Thymus (tissue), 11 donors: ENCODE measurements around the gene AGXT. TPM values are rescaled to one million over a fixed set of nuclear protein-coding genes. Genes with fewer than 3 reads are reported as not detected.
"Not testable (repeated sequence)": the region's sequence is repeated elsewhere in the genome, so short reads cannot be mapped to it uniquely, and the experiment has no call there.

Experiments used
- DNase-seq, 9 donors: peaks; one replicate each; pipeline ENCODE4 v3.0.0-alpha.2; 2013; ENCODE audit warnings: low spot score in 9 of 9, low read depth in 6 of 9, missing footprints in 1 of 9
- H3K27ac ChIP-seq, 2 donors: one replicate each; pipeline ENCODE4 v1.5.1; 2013; ENCODE audit warnings: control low read depth in 1 of 2, low read depth in 1 of 2, low read length in 1 of 2, mild to moderate bottlenecking in 1 of 2, moderate library complexity in 1 of 2
- H3K27me3 ChIP-seq, 2 donors: one replicate each; pipeline ENCODE4 v1.5.1; 2013; ENCODE audit warnings: low read length in 1 of 2; ENCODE audit not compliant: control insufficient read depth in 2 of 2, insufficient read depth in 1 of 2
- H3K36me3 ChIP-seq, 2 donors: one replicate each; pipeline ENCODE4 v1.5.1; 2013; ENCODE audit warnings: low read length in 1 of 2, mild to moderate bottlenecking in 1 of 2, moderate library complexity in 1 of 2; ENCODE audit not compliant: control insufficient read depth in 2 of 2, insufficient read depth in 2 of 2
- H3K4me1 ChIP-seq, 2 donors: one replicate each; pipeline ENCODE4 v1.5.1; 2013; ENCODE audit warnings: low read length in 2 of 2; ENCODE audit not compliant: control insufficient read depth in 2 of 2, insufficient read depth in 2 of 2
- H3K4me3 ChIP-seq, 2 donors: one replicate each; pipeline ENCODE4 v1.5.1; 2013; ENCODE audit warnings: low read length in 2 of 2, control low read depth in 1 of 2, mild to moderate bottlenecking in 1 of 2
- H3K9me3 ChIP-seq, 2 donors: one replicate each; pipeline ENCODE4 v1.5.1; 2013; ENCODE audit warnings: low read length in 1 of 2, mild to moderate bottlenecking in 1 of 2; ENCODE audit not compliant: control insufficient read depth in 2 of 2, insufficient read depth in 1 of 2
- WGBS: extraction: QIAGEN DNeasy Blood & Tissue Kit; methylation state at CpG from one replicate; pipeline ENCODE4 v1.1.7; 2013; 5-methylcytosine and 5-hydroxymethylcytosine counted together
- polyA plus RNA-seq: library from polyadenylated mRNA; stranded (reverse); fragments of 200-250 nt; gene quantifications from one replicate; pipeline ENCODE4 v1.2.3, GENCODE V29; 2013
- total RNA-seq: library from RNA; stranded (reverse); fragments of 120-200 nt; gene quantifications from one replicate; pipeline ENCODE4 v1.2.4, GENCODE V29; 2013
- donor health status: healthy.

Gene AGXT
- total and polyA plus RNA-seq, 2 donors = 0.14 to 0.94 TPM

GRCh38 chr2:240837621-240838020, 31.0 kb upstream of the AGXT start:
- H3K27ac ChIP-seq = no peak overlapping the region
- peaks cover 0 to 32% of the 10 kb centered on the region in 2 donors for H3K27me3 ChIP-seq
- H3K9me3 ChIP-seq = peaks cover 0 to 5% of the 10 kb centered on the region in 2 donors
- H3K4me1 ChIP-seq = peaks cover under 1% of the 10 kb centered on the region in 2 donors
- no peak for DNase-seq
- H3K4me3 ChIP-seq = no peak overlapping the region
- 69% methylated on average over 4 of the region's 4 CpGs for WGBS
- H3K36me3 ChIP-seq = no peaks in the 10 kb centered on the region

DNA sequence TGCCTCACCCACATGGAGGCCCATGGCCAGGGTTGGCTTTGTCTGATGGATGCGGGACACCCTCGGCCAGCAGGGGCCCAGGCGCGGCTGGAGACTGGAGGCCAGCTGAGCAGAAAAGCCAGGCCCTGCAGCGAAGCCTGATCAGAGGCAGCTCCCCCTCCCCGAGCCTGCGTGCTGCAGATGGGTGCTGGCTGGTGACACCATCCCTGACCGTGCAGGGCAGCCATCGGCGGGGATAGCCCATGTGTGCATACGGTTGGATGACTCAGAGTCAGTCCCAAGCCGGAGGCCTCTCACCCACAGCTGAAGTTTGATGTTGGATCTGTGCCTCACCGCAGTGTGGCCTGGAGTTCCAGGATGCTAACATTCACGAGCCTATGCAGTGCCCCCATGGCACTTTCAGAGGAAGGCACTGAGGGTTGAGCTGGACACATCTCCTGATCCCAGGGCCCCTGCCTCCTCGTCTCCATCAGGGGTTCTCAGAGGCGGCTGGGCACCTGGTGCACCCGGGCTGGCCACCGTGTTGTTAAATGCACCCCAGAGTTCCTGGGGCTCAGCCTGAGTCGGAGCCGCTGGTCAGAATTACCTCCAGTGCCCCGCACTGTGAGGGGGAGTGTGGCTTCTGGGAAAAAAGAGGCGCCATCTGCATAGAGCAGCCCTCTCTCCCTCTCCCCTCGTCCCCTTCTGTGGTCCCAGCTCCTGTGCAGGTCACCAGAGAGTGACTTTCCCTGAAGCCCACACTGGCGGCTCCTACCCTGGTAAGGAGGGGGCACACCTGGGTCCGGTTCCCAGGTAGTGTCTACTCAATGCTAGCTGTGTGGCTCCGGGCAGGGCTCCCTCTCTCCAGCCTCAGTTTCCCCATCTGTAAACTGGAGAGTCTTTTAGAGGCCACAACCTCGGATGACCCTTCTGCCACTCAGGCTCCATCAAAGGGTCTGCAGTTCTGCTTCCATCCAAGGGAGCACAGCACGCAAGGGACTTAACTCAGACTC, 29.2 kb upstream of the AGXT start:
- no peaks in the 10 kb centered on the region for H3K9me3 ChIP-seq
- H3K27ac ChIP-seq = no peak overlapping the region
- WGBS = 94% methylated on average over 28 of the region's 28 CpGs
- DNase-seq = no peak
- H3K27me3 ChIP-seq = peaks cover 0 to 22% of the 10 kb centered on the region in 2 donors
- H3K36me3 ChIP-seq = no peaks in the 10 kb centered on the region
- no peak overlapping the region for H3K4me3 ChIP-seq
- no peaks in the 10 kb centered on the region for H3K4me1 ChIP-seq

- H3K27me3 ChIP-seq = peaks cover 0 to 23% of the 10 kb centered on the region in 2 donors
- peak in 2 of 9 donors; percentile 18 to 21 for DNase-seq
Observed at GRCh38 chr2:240840435-240841060, 28.1 kb upstream of the AGXT start.

GRCh38 chr2:240846309-240846708, 22.3 kb upstream of the AGXT start:
- H3K36me3 ChIP-seq, H3K4me3 ChIP-seq, DNase-seq, H3K9me3 ChIP-seq, H3K27ac ChIP-seq, H3K27me3 ChIP-seq, H3K4me1 ChIP-seq: not testable (repeated sequence)
- WGBS = 89% methylated on average over 2 of the region's 2 CpGs

More at GRCh38 chr2:240840435-240841060, 28.1 kb upstream of the AGXT start:
- H3K27ac ChIP-seq = no peak overlapping the region
- 67% methylated on average over 9 of the region's 9 CpGs for WGBS
- no peaks in the 10 kb centered on the region for H3K36me3 ChIP-seq
- H3K9me3 ChIP-seq = no peaks in the 10 kb centered on the region
- no peaks in the 10 kb centered on the region for H3K4me1 ChIP-seq
- H3K4me3 ChIP-seq = no peak overlapping the region

GRCh38 chr2:240846873-240847595, 21.6 kb upstream of the AGXT start:
- no peaks in the 10 kb centered on the region for H3K36me3 ChIP-seq
- H3K27ac ChIP-seq = no peak overlapping the region
- H3K4me3 ChIP-seq = no peak overlapping the region
- no peaks in the 10 kb centered on the region for H3K9me3 ChIP-seq
- H3K4me1 ChIP-seq = no peaks in the 10 kb centered on the region
- peaks cover 0 to 3% of the 10 kb centered on the region in 2 donors for H3K27me3 ChIP-seq
- 93% methylated on average over 5 of the region's 5 CpGs for WGBS
- no peak for DNase-seq

GRCh38 chr2:240847817-240848216, 20.8 kb upstream of the AGXT start:
- Histone ChIP-seq H3K27me3 (peaks cover 0 to 3% of the 10 kb centered on the region in 2 donors), H3K27ac (no peak overlapping the region), H3K9me3 (no peaks in the 10 kb centered on the region), H3K36me3 (no peaks in the 10 kb centered on the region), H3K4me1 (no peaks in the 10 kb centered on the region), H3K4me3 (no peak overlapping the region)
- WGBS = 93% methylated on average over 13 of the region's 13 CpGs
- no peak for DNase-seq

- peaks cover 0 to 3% of the 10 kb centered on the region in 2 donors for H3K27me3 ChIP-seq
- H3K27ac ChIP-seq = no peak overlapping the region
- no peaks in the 10 kb centered on the region for H3K36me3 ChIP-seq
Observed at GRCh38 chr2:240848900-240849680, 19.5 kb upstream of the AGXT start.

DNA sequence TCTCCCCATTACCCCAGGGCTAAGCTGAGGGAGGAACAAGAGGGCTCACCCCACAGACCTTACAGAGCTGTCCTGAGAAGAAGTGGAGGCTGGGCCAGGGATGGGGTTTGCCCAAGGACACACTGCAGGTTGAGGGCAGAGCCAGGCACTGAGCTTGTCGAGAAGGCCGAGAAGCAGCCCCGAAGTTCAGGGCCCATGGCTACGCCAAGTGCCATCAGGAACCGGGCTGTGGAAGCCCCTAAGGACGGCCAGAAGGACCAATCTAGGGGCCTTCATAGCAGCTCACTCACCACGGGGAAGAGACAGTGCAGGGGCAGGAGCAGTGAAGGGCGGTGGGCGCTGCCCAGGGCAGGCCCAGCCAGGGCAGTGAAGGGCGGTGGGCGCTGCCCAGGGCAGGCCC, 18.6 kb upstream of the AGXT start:
- H3K4me3 ChIP-seq = no peak overlapping the region
- no peak for DNase-seq
- 95% methylated on average over 11 of the region's 11 CpGs for WGBS

More at GRCh38 chr2:240848900-240849680, 19.5 kb upstream of the AGXT start:
- Histone ChIP-seq H3K4me1 (no peaks in the 10 kb centered on the region), H3K4me3 (no peak overlapping the region), H3K9me3 (no peaks in the 10 kb centered on the region)
- 83% methylated on average over 12 of the region's 12 CpGs for WGBS
- DNase-seq = no peak

More for the DNA sequence above, 18.6 kb upstream of the AGXT start:
- Histone ChIP-seq H3K9me3 (peaks cover 0 to 6% of the 10 kb centered on the region in 2 donors), H3K4me1 (no peaks in the 10 kb centered on the region), H3K27ac (no peak overlapping the region), H3K27me3 (no peaks in the 10 kb centered on the region), H3K36me3 (no peaks in the 10 kb centered on the region)
